GM12878 (cell line): Measurements from ENCODE around the gene HOXD1. TPM values are rescaled to one million over a fixed set of nuclear protein-coding genes. Genes with fewer than 3 reads are reported as not detected.

Experiments used
- ATAC-seq: fragments of 200-7000 bp; cut with Tn5 transposase; 3 replicates; pipeline ENCODE4 v1.9.1; 2020; ENCODE audit warnings: mild to moderate bottlenecking, moderate library complexity
- BruUV-seq: library from RNA; stranded (reverse); fragments of 400-500 nt; replicated peaks from 2 replicates; lab custom pipeline; 2021; lab: Mats Ljungman, UMichigan
- CTCF ChIA-PET: fragments of 300-600 bp; sonication (Branson Sonifier 250); formaldehyde crosslinking; extraction: SDS; loops from one replicate; lab custom pipeline; 2021; ENCODE audit warnings: inconsistent platforms; lab: Yijun Ruan, JAX
- POLR2A ChIA-PET: fragments of 350-600 bp; formaldehyde crosslinking; extraction: SDS; loops from one replicate; lab custom pipeline; 2021; ENCODE audit warnings: inconsistent platforms; lab: Charles Lee
- RAD21 ChIA-PET: fragments of 300-600 bp; sonication (Branson Sonifier 250); formaldehyde crosslinking; loops from one replicate; lab custom pipeline; 2023; ENCODE audit warnings: antibody characterized with exemption; ENCODE audit not compliant: unreplicated experiment; lab: Charles Lee
- SMC1A ChIA-PET: fragments of 300-600 bp; sonication (Branson Sonifier 250); formaldehyde crosslinking; loops from one replicate; lab custom pipeline; 2023; ENCODE audit not compliant: unreplicated experiment, uncharacterized antibody; lab: Charles Lee
- DNase-seq: peaks from one replicate; pipeline ENCODE4 v3.0.0-alpha.2; 2011; ENCODE audit warnings: low read depth, low spot score
- FAIRE-seq: peaks from 3 replicates; lab custom pipeline; 2011; peaks lifted over from hg19 to GRCh38; lab: Jason Lieb, UNC
- H2AFZ ChIP-seq: 2 replicates; pipeline ENCODE4 v1.6.0; 2011; ENCODE audit warnings: low read depth, low read length, control low read depth; ENCODE audit not compliant: control insufficient read depth
- H3K27ac ChIP-seq: 2 replicates; pipeline ENCODE4 v1.5.1; 2011; ENCODE audit warnings: control low read depth; ENCODE audit not compliant: control insufficient read depth, insufficient read depth
- H3K27me3 ChIP-seq, 2 experiments: replicated peaks in 1 of 2; 2 replicates each; pipeline versions ENCODE4 v1.6.0 to v1.6.1; 2011; ENCODE audit warnings: low read length in 1 of 2; ENCODE audit not compliant: control insufficient read depth in 2 of 2, insufficient read depth in 2 of 2
- H3K36me3 ChIP-seq, 2 experiments: 2 replicates each; pipeline ENCODE4 v1.5.1; 2011; ENCODE audit warnings: low read length in 1 of 2; ENCODE audit not compliant: control insufficient read depth in 2 of 2, insufficient read depth in 2 of 2
- H3K4me1 ChIP-seq: 2 replicates; pipeline ENCODE4 v1.6.1; 2011; ENCODE audit warnings: mild to moderate bottlenecking, low read length, moderate library complexity, mixed read lengths; ENCODE audit not compliant: control insufficient read depth, insufficient read depth
- H3K4me2 ChIP-seq: 2 replicates; pipeline ENCODE4 v1.6.0; 2011; ENCODE audit warnings: control low read depth; ENCODE audit not compliant: control insufficient read depth, insufficient read depth
- H3K4me3 ChIP-seq: fragments of 200-600 bp; sonication (generic); 2 replicates; pipeline ENCODE4 v1.5.1; 2016
- H3K79me2 ChIP-seq: 2 replicates; pipeline ENCODE4 v1.6.0; 2011; ENCODE audit warnings: low read length; ENCODE audit not compliant: control insufficient read depth, insufficient read depth
- H3K9ac ChIP-seq: 2 replicates; pipeline ENCODE4 v1.8.0; 2011; ENCODE audit warnings: low read length, control low read depth, mixed read lengths; ENCODE audit not compliant: control insufficient read depth, insufficient read depth
- H3K9me3 ChIP-seq: replicated peaks from 3 replicates; pipeline ENCODE4 v1.5.1; 2011; ENCODE audit warnings: mild to moderate bottlenecking, low read length; ENCODE audit not compliant: control insufficient read depth, insufficient read depth
- H4K20me1 ChIP-seq: 2 replicates; pipeline ENCODE4 v1.6.0; 2011; ENCODE audit not compliant: control insufficient read depth, insufficient read depth
- BACH1 ChIP-seq: fragments of 450-650 bp; IDR thresholded peaks from 2 replicates; pipeline ENCODE4 v1.6.1; 2017; ENCODE audit warnings: mild to moderate bottlenecking, borderline replicate concordance
- CBX3 ChIP-seq: fragments of 200-600 bp; sonication (generic); IDR thresholded peaks from 2 replicates; pipeline ENCODE4 v1.6.1; 2016; ENCODE audit warnings: low read depth, borderline replicate concordance
- MTA3 ChIP-seq: IDR thresholded peaks from 2 replicates; pipeline ENCODE4 v1.6.1; 2012; ENCODE audit warnings: low read length, inconsistent platforms, borderline replicate concordance
- MXI1 ChIP-seq: fragments of 150-350 bp; IDR thresholded peaks from 2 replicates; pipeline ENCODE4 v1.6.1; 2011; ENCODE audit warnings: low read depth, mild to moderate bottlenecking, inconsistent platforms, low read length, improper control_type of control experiment
- NFYB ChIP-seq: IDR thresholded peaks from 2 replicates; pipeline ENCODE4 v1.6.1; 2011; ENCODE audit warnings: low read depth, mild to moderate bottlenecking, low read length, improper control_type of control experiment, moderate library complexity; ENCODE audit not compliant: insufficient read depth
- PKNOX1 ChIP-seq: fragments of 450-650 bp; IDR thresholded peaks from 2 replicates; pipeline ENCODE4 v1.6.1; 2016; ENCODE audit warnings: mild to moderate bottlenecking
- POU2F2 ChIP-seq: IDR thresholded peaks from 3 replicates; pipeline ENCODE4 v1.6.1; 2011; ENCODE audit warnings: low read depth, mild to moderate bottlenecking, low read length, borderline replicate concordance
- RAD51 ChIP-seq: fragments of 450-650 bp; IDR thresholded peaks from 2 replicates; pipeline ENCODE4 v1.6.1; 2016; ENCODE audit warnings: moderate library complexity, mild to moderate bottlenecking, inconsistent platforms
- USF1 ChIP-seq: IDR thresholded peaks from 2 replicates; pipeline ENCODE4 v1.6.1; 2011; ENCODE audit warnings: borderline replicate concordance, low read depth, mild to moderate bottlenecking, moderate library complexity, mixed read lengths, low read length; ENCODE audit not compliant: insufficient read depth; ENCODE audit errors: extremely low read length
- ZNF274 ChIP-seq: IDR thresholded peaks from one replicate; pipeline ENCODE4 v1.8.0; 2011; ENCODE audit not compliant: insufficient read length, insufficient read depth
- ZNF622 ChIP-seq: fragments of 450-650 bp; IDR thresholded peaks from 2 replicates; pipeline ENCODE4 v1.6.1; 2017; ENCODE audit warnings: mild to moderate bottlenecking, inconsistent platforms
- WGBS: methylation state at CpG from one replicate; pipeline ENCODE4 v1.1.6; 2016; ENCODE audit warnings: low lambda C conversion rate; ENCODE audit not compliant: insufficient replicate concordance, insufficient coverage; ENCODE audit errors: missing lambda C conversion rate; 5-methylcytosine and 5-hydroxymethylcytosine counted together
- in situ Hi-C: fragments of 300-500 bp; cut with MboI; formaldehyde crosslinking; loops from 9 replicates; pipeline ENCODE4 v1.14.3; 2018; ENCODE audit warnings: mixed read lengths
- intact Hi-C: fragments of 100-400 bp; cut with micrococcal nuclease; formaldehyde crosslinking; loops from one replicate; pipeline ENCODE4 v1.14.2; 2022; ENCODE audit not compliant: unreplicated experiment
- polyA plus RNA-seq, 11 experiments: library from polyadenylated mRNA; depleted of rRNA in 4 of 11; unstranded in 6 of 11; stranded (reverse) in 5 of 11; fragments of >200 nt; fragmentation: Nextera tagmentation in 4 of 11; fragmentation: Illumina TruSeq in 1 of 11; extraction: Ambion mirVana in 4 of 11; extraction: Trizol in 1 of 11; gene quantifications; 1 replicate in 1 of 11; 2 replicates in 10 of 11; pipeline versions ENCODE4 v1.2.1 to v1.2.3, GENCODE V29; 2011 to 2016; ENCODE audit warnings: inconsistent platforms in 2 of 11, missing spikeins in 2 of 11, low read depth in 1 of 11
- total RNA-seq, 4 experiments: library from RNA; depleted of rRNA in 3 of 4; stranded (reverse); fragments of >200 nt in 3 of 4; fragmentation: Illumina TruSeq in 1 of 4; extraction: Trizol in 1 of 4; gene quantifications; 2 replicates each; pipeline versions ENCODE4 v1.2.1 to v1.2.3, GENCODE V29; 2013 to 2021
- TF ChIP-seq, protein P1 (sequence below): fragments of 150-350 bp; IDR thresholded peaks from 2 replicates; pipeline ENCODE4 v1.6.1; 2014; ENCODE audit warnings: mild to moderate bottlenecking, low read depth, low read length
- TF ChIP-seq, protein P2 (sequence below): IDR thresholded peaks from 2 replicates; pipeline ENCODE4 v1.6.1; 2011; ENCODE audit warnings: borderline replicate concordance, low read depth, mild to moderate bottlenecking, moderate library complexity, low read length; ENCODE audit not compliant: insufficient read depth, poor library complexity, severe bottlenecking
- TF ChIP-seq, protein P3 (sequence below): IDR thresholded peaks from 2 replicates; pipeline ENCODE4 v1.6.1; 2012; ENCODE audit warnings: mild to moderate bottlenecking, low read depth, low read length

Gene HOXD1
- total and polyA plus RNA-seq, 10 of the 15 experiments (the other 5 are each of a cell fraction or from before 2014, with no cell fraction given), result not detected

DNA sequence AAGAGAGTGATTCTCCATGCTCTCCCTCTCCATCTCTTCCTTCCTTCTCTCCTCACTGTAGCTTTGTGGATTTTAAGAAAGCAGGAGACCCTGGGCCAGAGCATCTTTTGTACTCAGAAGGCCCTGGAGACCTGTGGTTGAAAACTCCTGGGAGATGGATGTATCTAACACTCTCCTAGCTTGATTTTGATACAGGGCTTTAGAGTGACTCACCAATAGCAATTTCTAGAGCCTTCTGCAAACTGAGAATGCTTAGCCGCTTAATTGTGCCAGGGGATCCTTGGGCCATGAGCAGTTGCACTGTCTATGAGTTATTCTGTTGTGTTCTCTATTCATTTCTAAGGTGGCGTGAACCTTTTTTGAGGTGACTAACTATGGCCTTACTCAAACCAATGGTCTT is 17.7 kb downstream of the HOXD1 start (continued):
- TF ChIP-seq PKNOX1, result no peak

GRCh38 chr2:176206682-176207081 is 18.2 kb downstream of the HOXD1 start:
- RAD21 ChIA-PET, result interaction anchor here (1.3 kb wide), 1 partner anchor 249 kb away, joined by 4 read pairs; no protein-coding TSS in a partner anchor
- no peak for TF ChIP-seq MTA3
- TF ChIP-seq POU2F2, result no peak
- no peak for TF ChIP-seq CBX3
- TF ChIP-seq, protein P1, sequence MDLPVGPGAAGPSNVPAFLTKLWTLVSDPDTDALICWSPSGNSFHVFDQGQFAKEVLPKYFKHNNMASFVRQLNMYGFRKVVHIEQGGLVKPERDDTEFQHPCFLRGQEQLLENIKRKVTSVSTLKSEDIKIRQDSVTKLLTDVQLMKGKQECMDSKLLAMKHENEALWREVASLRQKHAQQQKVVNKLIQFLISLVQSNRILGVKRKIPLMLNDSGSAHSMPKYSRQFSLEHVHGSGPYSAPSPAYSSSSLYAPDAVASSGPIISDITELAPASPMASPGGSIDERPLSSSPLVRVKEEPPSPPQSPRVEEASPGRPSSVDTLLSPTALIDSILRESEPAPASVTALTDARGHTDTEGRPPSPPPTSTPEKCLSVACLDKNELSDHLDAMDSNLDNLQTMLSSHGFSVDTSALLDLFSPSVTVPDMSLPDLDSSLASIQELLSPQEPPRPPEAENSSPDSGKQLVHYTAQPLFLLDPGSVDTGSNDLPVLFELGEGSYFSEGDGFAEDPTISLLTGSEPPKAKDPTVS, result no peak
- TF ChIP-seq, protein P2, sequence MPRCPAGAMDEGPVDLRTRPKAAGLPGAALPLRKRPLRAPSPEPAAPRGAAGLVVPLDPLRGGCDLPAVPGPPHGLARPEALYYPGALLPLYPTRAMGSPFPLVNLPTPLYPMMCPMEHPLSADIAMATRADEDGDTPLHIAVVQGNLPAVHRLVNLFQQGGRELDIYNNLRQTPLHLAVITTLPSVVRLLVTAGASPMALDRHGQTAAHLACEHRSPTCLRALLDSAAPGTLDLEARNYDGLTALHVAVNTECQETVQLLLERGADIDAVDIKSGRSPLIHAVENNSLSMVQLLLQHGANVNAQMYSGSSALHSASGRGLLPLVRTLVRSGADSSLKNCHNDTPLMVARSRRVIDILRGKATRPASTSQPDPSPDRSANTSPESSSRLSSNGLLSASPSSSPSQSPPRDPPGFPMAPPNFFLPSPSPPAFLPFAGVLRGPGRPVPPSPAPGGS, result no peak
- TF ChIP-seq ZNF274, result no peak
- TF ChIP-seq RAD51, result no peak
- no peak for TF ChIP-seq ZNF622
- no peak for TF ChIP-seq MXI1
- TF ChIP-seq USF1, result no peak
- no peak for TF ChIP-seq NFYB
- TF ChIP-seq, protein P3, sequence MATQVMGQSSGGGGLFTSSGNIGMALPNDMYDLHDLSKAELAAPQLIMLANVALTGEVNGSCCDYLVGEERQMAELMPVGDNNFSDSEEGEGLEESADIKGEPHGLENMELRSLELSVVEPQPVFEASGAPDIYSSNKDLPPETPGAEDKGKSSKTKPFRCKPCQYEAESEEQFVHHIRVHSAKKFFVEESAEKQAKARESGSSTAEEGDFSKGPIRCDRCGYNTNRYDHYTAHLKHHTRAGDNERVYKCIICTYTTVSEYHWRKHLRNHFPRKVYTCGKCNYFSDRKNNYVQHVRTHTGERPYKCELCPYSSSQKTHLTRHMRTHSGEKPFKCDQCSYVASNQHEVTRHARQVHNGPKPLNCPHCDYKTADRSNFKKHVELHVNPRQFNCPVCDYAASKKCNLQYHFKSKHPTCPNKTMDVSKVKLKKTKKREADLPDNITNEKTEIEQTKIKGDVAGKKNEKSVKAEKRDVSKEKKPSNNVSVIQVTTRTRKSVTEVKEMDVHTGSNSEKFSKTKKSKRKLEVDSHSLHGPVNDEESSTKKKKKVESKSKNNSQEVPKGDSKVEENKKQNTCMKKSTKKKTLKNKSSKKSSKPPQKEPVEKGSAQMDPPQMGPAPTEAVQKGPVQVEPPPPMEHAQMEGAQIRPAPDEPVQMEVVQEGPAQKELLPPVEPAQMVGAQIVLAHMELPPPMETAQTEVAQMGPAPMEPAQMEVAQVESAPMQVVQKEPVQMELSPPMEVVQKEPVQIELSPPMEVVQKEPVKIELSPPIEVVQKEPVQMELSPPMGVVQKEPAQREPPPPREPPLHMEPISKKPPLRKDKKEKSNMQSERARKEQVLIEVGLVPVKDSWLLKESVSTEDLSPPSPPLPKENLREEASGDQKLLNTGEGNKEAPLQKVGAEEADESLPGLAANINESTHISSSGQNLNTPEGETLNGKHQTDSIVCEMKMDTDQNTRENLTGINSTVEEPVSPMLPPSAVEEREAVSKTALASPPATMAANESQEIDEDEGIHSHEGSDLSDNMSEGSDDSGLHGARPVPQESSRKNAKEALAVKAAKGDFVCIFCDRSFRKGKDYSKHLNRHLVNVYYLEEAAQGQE, result no peak
- TF ChIP-seq BACH1, result no peak

More at GRCh38 chr2:176206682-176207081, 18.2 kb downstream of the HOXD1 start:
- no peak for DNase-seq
- H3K4me2 ChIP-seq, result no peak overlapping the region
- intact Hi-C loops, result no loop called here
- FAIRE-seq, result no peak
- ChIA-PET POLR2A (no interaction called here), CTCF (no interaction called here), SMC1A (interaction anchor here (0.6 kb wide), 2 partner anchors 168 to 354 kb away, joined by 3 to 4 read pairs; no protein-coding TSS in a partner anchor)
- no peaks in the 10 kb centered on the region for H3K9me3 ChIP-seq
- H3K27me3 ChIP-seq, result no peaks in the 10 kb centered on the region; a peak in 2 of 4 replicates
- WGBS, result 11% methylated on average over 2 of the region's 2 CpGs
- no peak for ATAC-seq
- H3K9ac ChIP-seq, result no peak overlapping the region
- H2AFZ ChIP-seq, result no peak overlapping the region
- no peak overlapping the region for H3K27ac ChIP-seq
- no peaks in the 10 kb centered on the region for H4K20me1 ChIP-seq
- BruUV-seq, result no TSS peak
- H3K36me3 ChIP-seq, result no peaks in the 10 kb centered on the region
- H3K79me2 ChIP-seq, result no peaks in the 10 kb centered on the region
- in situ Hi-C loops, result no loop called here
- H3K4me3 ChIP-seq, result no peak overlapping the region
- no peaks in the 10 kb centered on the region for H3K4me1 ChIP-seq
